Amniotic stem cell (primary cell): ENCODE measurements around the gene DGKG.

Source experiments
- DNase-seq: peaks from one replicate; lab custom pipeline; 2025; lab: John Stamatoyannopoulos, UW

Gene DGKG

DNA sequence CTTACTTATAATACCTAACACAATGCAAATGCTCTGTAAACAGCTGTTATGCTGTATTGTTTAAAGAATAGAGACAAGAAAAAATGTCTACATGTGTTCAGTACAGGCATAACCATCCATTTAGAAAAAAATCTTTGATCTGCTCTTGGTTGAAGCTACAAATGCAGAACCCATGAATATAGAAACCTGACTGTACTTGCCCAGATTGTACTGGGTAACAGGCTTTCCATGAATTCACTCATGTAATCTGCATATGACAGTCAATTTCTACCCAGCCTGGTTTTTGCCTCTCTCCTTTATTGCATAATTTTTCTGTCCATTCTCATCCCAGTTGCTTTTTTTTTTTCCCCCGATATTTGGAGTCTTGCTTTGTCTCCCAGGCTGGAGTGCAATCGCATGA is 190.5 kb downstream of the DGKG start:
- no peak for DNase-seq

DNA sequence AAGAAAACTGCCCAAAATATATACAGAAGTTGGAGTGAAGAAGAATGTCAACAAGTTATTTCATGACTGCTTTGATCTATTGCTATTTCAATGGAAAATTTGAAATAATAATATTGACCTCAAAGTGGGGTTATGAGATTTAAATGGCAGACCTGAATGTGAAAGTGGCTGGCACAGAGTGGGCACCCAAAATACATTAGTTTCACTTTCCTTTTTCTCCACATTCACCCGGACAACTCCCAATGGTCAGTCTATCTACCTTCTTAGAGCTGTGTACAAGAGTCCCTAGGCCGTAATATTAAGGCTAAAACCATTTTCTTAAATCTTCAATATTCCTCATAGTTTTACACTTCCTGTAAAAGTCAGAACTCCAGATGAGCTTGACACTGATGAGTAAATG is 191.5 kb downstream of the DGKG start:
- no peak for DNase-seq

DNA sequence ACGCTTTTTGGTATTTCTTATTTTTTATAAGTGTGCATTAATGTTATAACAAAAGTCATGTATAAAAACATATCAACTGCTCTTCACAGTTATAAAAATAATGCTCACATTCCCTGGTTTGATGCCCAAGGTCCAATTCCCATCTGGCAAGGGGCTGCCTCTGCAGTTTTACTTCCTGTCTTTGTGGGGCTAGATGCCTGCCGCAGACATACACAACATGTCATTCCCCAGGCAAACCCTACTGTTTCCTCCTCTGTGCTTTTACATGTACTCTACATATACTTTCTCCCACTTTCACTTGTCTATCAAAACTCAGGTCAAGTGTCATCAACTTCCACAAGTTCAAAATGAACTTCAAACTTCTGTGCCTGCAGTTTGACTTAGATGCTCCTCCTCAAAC is 192.7 kb downstream of the DGKG start:
- DNase-seq, result no peak

DNA sequence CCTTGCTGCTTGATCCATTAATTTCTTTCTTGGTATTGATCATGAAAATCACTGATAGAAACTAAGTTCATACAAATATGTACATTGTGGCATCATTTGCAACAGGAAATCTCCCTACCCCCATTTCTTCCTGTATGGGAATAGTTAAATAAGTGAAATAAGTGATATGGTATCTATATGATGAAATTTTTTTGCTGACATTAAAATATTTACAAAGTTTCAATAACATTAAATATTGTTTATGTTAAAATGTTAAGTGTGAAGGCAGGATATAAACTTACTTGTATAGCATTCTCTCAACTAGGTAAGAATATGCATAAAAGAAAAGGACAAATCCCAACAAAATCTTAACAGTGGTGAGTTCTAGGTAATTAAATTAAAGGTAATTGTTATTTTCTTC is 193.1 kb downstream of the DGKG start:
- no peak for DNase-seq

DNA sequence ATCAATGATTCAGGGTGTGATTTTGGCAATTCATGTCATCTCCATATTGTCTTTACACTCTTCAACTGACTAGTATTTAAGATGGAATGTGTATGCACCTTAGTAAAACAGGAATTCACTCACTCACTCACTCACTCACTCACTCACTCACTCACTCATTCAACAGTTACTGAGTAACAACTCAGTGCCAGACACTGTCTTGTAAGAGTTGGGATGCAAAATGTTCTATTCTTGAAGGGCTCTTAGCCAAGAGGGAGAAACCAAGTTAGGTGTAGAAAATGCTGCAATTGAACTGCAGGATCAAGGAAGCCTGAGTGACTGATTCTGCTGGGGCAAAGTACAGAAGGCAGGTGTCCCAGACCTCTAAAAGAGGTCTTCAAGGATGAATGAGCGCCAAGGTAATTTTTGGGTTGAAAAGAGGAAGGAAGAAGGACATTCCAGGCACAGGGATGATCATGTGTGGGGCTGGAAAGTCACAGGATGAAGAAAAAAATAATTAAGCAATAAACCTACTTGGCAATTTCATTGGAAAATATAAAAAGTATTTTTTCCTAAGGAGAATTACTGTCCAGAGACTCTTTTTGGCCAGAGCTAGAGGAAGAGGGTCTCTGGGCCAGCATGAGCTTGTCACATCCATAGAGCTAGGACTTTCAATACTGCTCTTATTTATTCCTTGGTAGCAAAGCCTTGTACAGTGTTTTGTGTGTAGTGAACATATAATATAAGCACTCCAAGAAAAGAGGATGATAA is 194.2 kb downstream of the DGKG start:
- no peak for DNase-seq

DNA sequence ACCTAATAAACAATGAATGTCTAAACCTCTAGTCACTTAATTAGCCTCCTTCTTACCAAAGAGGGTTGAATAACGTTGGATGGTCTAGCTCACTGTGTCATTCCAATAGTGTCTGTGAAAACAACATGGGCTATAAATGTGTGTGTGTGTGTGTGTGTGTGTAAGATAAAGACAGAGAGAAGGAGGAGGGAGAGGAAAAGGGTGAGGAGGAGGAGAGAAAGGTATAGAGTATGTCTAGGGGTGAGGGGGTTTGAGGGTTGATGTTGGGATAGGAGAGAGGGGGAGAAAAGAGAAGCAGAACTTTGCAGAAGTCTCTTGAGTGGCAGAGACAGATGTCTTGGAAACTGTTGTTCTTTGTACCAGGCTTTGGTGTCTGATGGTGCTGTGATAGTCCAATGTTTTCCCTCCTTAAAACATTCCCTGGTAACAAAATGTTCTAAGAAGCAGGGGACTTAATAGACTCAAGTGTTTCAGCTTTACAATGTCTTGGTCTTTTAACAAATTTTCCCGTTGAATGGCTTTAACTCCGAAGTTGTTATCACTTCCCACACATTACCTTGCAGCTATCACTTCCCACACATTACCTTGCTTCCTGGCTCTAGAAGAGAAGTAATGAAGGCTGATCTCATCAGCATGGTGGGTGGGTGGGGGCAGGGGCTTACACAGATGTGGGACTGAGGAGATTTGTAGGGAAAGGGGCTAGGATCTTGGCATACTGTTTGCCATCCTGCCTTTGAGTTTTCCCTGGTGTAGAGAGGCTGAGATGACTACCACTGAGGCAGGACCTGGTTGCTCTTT is 195.3 kb downstream of the DGKG start:
- DNase-seq, result no peak

DNA sequence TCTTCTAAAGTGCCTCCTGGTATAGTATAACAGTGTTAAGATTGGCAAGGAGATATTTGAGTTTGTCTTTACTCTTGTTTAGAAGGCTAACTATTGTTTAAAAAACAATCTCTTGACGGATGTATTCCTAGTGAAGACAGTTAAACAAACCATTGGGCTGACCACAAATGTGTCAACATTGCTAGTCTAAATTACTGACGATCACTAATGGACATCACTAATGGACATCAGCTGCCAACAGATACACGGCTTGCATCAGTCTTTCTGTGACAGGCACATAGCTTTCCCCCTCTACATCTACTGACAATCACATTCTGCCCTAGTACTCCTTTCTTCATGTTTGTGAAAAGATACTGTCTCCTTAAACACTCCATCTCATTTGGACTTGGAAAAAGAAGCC is 196.0 kb downstream of the DGKG start:
- DNase-seq, result no peak

DNA sequence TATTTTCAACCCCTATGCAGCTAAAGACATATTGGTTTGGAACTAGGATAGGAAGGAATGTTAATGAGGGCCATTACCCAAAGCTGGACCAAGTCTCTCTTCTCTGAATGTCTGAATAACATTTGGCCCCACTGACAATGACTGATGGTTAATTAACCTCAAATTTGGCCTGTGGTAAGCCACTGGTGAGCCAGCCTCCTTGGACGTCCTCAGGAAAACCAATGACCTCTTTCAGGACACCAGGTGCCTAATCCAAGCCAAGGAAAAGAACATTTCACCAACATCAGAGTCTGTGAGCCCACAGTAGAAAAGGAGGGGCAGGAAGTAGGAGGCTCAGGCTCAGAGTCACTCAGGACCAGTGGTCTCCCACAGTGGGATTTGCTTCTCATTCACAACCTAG is 196.7 kb downstream of the DGKG start:
- DNase-seq, result no peak

DNA sequence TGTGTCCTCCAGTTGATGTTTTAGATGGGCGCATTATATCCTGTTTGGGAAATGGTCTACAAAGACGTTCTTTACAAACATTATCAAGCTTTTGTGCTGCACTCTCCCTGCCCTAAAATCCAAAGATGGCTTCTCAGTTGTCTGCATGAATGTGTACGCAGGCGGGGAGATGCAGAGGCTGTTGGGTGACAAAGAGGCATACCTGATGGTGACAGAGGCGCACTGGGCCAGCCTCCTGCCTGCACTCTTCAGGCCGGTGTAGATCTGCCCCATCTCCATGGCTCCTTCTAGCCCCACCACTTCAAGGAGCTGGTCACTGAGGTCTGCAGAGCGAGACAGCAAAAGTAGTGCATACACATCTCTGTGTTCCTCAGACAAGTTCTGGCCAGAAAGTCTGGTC is 197.3 kb downstream of the DGKG start:
- no peak for DNase-seq

DNA sequence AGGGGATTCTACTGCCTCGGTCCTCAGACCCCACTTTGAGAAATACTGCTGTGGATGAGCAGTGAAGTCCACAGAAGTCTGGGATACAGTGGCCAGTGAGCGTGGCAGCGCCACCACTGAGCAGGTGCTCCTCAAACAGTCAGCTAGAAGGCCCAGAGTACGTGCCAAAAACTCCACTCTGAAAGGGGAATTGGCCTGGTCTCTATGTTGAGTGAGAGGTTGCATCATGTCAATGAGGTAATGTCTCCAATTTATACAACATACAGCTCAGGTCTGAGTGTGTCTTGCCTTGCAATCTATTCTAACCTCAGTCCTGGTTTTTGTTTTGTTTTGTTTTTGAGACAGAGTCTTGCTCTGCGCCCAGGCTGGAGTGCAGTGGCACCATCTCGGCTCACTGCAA is 199.8 kb downstream of the DGKG start:
- DNase-seq, result no peak

DNA sequence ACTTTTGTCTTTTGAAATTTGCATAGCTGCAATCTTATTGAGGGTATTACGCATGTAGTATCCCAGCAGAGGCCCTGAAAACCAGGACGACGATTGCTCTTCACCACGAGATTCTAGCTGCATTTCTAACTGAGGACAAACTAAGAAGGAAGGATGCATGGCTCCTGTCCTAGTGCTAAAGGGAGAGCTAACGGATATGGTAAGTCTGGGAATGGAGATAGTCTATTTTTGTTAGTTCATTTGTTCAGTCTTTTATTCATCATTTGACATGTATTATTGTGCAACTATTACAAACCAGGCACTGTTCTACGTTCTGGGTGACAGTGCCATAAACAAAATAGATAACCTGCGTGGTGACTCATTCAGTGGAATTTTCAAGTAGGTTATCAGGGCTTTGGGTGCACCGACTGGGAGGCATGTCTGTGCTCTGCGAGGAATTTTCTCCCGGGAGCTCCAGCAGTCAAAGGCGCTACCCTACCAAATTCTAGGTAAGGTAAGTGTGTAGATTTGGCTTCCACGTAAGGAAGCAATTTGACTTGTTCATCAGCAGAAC is 201.3 kb downstream of the DGKG start:
- no peak for DNase-seq

DNA sequence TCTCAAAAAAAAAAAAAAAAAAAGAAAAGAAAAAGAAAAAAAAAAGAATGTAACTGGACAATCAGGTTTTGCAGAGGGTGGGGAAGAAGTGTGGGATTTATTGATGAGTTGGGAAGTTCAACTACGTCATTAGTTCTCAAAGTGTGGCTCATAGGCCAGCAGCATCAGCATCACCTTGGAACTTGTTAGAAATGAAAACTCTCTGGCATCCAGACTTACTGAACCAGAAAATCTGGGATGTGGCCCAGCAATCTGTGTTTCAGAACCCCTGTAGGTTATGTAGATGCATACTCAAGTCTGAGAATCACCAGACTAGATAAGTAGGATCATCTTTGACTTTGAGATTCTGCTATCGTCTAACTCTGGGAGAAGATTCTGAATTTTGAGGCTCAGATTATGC is 207.4 kb downstream of the DGKG start:
- no peak for DNase-seq

DNA sequence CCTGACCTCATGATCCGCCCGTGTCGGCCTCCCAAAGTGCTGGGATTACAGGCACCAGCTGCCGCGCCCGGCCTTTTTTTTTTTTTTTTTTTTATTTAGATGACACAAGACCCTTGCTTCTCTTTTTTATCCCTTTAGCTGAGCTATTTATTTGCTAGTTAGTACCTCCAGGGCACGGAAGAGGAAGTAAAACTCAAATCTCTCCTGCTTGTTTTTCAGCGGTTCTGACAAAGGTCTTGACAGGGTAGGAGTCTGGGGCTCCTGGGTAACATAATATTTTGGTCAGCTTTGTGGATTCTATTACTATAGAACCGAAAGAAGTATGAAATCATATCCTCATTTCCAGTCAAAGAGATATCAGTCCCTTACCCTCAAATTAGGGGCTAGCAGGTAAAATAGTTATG is 209.1 kb downstream of the DGKG start:
- no peak for DNase-seq

DNA sequence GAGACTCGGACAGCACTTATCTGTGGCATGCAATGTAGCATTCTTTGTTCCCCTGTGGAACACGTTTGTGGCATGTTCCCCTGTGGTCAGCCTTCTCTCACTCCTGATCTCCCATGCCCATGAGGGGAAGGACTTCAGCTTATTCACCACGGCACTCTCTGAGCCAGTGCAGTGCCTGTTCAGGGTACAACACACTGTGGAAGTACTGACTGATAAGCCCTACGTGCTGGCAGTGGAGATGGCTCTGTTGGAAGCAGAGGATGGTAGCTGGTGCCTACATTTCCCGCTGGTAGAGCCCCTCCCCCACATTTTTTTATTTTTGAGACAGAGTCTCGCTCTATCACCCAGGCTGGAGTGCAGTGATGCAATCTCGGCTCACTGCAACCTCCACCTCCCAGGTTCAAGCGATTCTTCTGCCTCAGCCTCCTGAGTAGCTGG is 209.7 kb downstream of the DGKG start:
- no peak for DNase-seq

DNA sequence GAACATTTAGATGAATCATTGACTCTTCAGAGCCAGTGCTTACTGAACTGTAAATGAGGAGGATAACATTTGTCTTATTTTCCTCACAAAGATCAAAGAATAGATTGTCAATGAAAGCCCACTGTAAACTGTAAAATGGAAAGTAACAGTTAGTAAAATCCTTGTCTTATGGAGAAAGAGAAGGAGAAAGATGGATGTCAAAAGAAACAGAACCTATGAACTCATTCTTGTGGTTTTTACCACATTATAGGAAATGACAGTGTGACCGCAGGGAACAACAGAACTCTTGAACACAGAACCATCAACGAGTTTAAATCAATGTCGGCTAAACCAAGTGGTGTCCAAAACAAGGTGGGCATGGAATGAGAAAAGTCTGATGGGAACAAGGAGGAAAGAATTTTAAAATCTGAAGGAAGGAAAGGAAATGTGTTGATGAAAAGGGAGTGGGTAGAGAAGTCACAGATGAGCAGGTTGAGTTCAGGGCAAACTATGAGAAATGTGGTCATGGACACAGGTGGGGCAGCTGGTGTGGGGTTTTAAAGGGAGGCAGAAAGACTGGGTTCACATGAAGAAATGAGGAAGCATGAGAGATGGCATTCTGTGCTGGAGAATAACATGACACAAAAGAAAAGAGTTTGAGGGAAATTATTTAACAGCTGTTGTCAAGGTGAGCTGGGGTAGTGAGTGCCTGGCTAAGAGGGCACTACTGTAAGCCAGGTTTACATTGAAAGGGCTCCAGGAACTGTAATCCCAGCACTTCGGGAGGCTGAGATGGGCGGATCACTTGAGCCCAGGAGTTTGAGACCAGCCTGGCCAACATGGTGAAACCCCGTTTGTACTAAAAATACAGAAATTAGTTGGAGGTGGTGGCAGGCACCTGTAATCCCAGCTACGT is 210.7 kb downstream of the DGKG start:
- no peak for DNase-seq

DNA sequence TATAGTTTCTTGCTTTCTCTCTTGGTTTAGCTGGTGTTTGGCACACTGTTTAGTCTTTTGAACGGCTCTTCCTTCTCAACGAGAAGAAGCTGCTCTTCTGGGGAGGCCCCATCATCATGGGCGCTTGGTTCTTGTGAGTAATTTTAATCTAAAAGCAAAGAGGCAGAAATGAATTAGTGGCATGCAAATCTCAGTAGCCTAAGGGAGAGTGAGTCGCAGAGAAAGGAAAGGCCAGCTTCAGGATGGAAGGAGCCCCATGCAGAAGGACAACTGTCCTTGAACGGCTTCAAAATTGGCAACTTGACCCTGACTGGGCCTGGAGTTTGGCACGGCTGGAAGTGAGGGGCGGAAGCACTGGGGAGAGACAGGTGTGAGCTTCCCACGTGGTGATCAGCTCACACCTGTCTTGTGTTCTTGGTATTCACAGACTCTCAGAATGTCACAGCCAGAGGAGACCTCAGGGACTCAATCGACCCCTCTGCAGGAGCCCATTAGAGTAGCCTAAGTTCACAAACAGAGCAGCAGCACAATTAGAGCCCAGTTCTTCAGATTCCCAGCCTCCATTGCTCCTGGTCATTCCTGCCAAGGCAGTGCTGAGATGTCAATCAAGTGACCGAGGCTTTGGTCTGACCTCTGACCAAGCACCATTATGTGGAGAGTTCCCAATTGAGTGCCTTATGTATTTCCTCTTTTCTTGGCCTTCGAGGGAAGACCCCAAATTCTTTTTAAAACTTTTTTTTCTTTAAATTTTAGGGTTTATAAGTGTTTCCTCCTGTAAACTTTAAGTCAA is 211.8 kb downstream of the DGKG start:
- DNase-seq, result no peak

DNA sequence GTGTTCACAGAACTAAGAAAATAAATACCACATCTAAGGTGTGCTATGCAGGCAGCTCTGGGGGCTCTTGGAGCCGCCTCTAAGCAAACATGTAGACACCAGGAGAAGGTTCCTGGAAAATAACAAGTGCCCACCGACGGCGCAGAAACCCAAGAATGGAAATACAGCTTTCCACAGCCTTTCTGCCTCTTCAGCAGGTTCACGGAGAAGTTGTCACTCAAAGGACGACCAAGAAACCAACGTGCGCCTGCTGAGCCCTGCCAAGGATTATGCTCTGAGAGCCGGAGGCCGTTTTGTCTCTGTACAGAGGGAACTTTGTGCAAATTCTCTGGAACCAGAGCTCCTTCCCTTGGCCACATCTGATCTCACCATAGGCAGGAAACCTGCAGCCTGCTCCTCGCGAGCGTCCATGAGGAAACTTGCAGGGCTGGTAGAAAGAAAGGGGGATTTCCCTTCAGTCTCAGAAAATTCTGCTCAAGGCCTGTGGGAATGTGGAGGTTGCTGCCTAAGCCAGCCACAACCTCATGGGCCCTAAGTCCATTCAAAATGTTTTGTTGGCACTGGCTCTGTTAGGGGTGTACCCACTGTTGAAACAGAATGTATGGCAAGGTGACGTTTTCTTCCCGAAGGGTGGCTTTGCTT is 212.6 kb downstream of the DGKG start:
- DNase-seq, result no peak

DNA sequence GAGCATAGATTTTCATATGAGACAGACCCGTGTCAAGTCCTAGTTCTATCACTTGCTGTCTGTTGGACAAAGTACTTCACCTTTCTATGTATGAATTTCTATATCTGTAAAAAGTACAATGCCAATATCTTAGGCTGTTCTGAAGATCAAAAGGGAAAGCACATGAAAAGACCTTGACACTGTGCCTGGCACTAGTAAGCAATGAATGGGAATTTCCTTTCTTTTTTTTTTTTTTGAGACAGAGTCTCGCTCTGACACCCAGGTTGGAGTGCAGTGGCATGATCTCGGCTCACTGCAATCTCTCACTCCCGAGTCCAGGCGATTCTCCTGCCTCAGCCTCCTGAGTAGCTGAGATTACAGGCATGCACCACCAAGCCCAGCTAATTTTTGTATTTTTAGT is 217.8 kb downstream of the DGKG start:
- no peak for DNase-seq

DNA sequence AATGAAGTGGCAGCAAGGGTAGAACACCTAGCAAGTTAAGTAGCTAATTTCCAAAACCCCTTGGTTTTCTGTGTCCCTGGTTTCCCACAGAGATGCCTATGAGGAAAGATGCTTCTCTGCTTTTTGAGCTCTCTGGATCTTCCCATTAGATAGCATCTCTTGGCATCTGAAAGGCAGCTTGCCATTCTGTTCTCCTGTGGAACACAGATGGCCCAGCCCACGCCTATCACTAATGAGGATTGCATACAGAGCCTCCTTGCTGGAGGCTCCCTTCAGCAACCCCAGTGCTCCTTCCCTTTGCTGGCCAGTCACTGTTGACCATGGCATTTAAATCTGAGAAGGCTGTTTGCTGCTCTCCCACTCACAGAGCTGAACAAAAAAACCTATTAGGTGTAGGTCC is 218.8 kb downstream of the DGKG start:
- DNase-seq, result no peak

DNA sequence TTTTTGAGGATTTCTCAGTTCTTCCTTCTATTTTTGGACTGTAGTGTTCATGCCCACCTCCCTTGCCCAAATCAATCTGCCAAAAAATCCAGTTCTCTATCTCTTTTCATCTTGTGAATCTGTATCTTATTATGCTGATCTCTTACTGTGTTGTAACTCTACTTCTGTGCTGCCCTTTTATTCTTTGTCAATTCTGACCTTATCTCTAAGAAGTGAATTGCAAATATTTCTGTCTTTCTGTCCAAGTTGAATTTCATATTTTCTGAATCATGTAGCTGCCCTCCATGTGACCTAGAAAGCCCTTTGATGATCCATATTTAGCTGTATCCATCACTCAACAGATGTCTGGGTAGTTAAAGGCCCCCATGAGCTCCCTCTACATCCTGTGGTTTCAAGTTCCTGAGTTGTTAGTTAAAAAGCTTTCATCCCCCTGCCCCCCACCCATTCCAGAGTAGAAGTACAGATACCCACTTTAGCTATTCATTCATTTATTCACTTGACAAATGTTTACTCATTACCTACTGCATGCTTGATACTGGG is 219.6 kb downstream of the DGKG start:
- DNase-seq, result no peak

DNA sequence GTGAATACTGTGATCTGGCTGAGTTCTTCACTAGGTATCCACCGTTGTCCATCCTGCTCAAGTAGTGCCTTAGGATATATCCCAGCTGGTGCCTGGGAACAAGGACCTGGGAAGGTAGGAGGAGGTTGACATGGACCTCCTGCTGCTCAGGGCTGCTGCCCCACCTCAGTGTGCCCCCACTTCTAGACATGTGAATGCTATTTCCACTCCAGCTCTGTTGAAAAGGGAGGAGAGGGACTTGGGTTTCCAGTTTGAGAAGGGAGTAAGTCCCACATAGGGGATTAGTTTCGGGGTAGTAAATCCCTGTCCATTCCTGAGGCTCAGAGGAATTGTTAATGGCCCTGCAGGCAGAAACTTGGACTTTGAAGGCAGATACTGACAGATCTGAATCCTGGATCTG is 220.2 kb downstream of the DGKG start:
- no peak for DNase-seq
